ENCODE data around the gene REPS2.

DNA sequence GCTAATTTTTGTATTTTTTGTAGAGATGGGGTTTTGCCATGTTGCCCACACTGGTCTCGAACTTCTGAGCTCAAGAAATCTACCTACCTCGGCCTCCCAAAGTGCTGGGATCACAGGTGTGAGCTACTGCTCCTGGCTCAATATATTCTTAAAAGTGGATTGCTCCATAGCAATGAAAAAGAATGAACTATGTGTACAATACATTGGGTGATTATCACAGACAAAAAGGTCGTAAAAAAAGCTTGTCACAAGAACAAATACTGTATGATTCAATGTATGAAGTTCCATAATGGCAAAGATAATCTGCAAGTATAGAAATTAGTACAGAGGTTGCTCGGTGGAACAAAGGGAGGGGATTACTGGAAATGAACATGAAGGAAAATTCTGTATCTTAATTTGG is 70.7 kb downstream of the REPS2 start:
- TF ChIP-seq, protein P1, sequence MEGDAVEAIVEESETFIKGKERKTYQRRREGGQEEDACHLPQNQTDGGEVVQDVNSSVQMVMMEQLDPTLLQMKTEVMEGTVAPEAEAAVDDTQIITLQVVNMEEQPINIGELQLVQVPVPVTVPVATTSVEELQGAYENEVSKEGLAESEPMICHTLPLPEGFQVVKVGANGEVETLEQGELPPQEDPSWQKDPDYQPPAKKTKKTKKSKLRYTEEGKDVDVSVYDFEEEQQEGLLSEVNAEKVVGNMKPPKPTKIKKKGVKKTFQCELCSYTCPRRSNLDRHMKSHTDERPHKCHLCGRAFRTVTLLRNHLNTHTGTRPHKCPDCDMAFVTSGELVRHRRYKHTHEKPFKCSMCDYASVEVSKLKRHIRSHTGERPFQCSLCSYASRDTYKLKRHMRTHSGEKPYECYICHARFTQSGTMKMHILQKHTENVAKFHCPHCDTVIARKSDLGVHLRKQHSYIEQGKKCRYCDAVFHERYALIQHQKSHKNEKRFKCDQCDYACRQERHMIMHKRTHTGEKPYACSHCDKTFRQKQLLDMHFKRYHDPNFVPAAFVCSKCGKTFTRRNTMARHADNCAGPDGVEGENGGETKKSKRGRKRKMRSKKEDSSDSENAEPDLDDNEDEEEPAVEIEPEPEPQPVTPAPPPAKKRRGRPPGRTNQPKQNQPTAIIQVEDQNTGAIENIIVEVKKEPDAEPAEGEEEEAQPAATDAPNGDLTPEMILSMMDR (conservative IDR thresholded peaks at IDR 0.05; ENCODE audit: low read length), result no peak
- TF ChIP-seq EZH2phosphoT487 (IDR thresholded peaks at IDR 0.05; ENCODE audit: borderline replicate concordance, low read depth, low read length), result no peak
